Keratinocyte (primary cell): ENCODE results near the gene PHACTR1. TPM values are rescaled to one million over a fixed set of nuclear protein-coding genes. Genes with fewer than 3 reads are reported as not detected.
A peak's percentile ranks its signal among the peaks of the same experiment; 100 is the strongest.

Experiments
- DNase-seq: peaks from one replicate; pipeline ENCODE4 v3.0.0-alpha.2; 2011; ENCODE audit warnings: low read depth, missing footprints, low spot score
- FAIRE-seq: peaks from 2 replicates; lab custom pipeline; 2011; peaks lifted over from hg19 to GRCh38; lab: Jason Lieb, UNC
- H2AFZ ChIP-seq: 2 replicates; pipeline ENCODE4 v1.6.0; 2012; ENCODE audit warnings: low read length, control low read depth, inconsistent platforms; ENCODE audit not compliant: control insufficient read depth
- H3K27ac ChIP-seq: 2 replicates; pipeline ENCODE4 v1.5.1; 2011; ENCODE audit warnings: low read length; ENCODE audit not compliant: control insufficient read depth, insufficient read depth
- H3K27me3 ChIP-seq: 3 replicates; pipeline ENCODE4 v1.6.0; 2011; ENCODE audit warnings: low read length; ENCODE audit not compliant: control insufficient read depth, insufficient read depth; ENCODE audit errors: extremely low read depth
- H3K36me3 ChIP-seq, 2 experiments: 2 replicates in 1 of 2; 3 replicates in 1 of 2; pipeline ENCODE4 v1.5.1; 2011; ENCODE audit warnings: low read length in 2 of 2, mild to moderate bottlenecking in 1 of 2; ENCODE audit not compliant: control insufficient read depth in 2 of 2, insufficient read depth in 2 of 2; ENCODE audit errors: extremely low read depth in 1 of 2
- H3K4me1 ChIP-seq: 3 replicates; pipeline ENCODE4 v1.5.1; 2011; ENCODE audit warnings: low read length; ENCODE audit not compliant: control insufficient read depth, insufficient read depth; ENCODE audit errors: extremely low read depth
- H3K4me2 ChIP-seq: 3 replicates; pipeline ENCODE4 v1.6.0; 2011; ENCODE audit warnings: low read depth, low read length; ENCODE audit not compliant: control insufficient read depth, insufficient read depth; ENCODE audit errors: extremely low read depth
- H3K4me3 ChIP-seq, 3 experiments: fragments of 200-600 bp in 1 of 3; sonication (generic) in 1 of 3; 2 replicates in 2 of 3; 3 replicates in 1 of 3; pipeline ENCODE4 v1.5.1; 2011 to 2016; ENCODE audit warnings: low read length in 3 of 3, mild to moderate bottlenecking in 3 of 3, control low read depth in 2 of 3, inconsistent platforms in 1 of 3, low read depth in 1 of 3, mixed read lengths in 1 of 3, mixed run types in 1 of 3, moderate library complexity in 1 of 3; ENCODE audit not compliant: control insufficient read depth in 2 of 3, insufficient read depth in 2 of 3; ENCODE audit errors: extremely low read depth in 1 of 3
- H3K79me2 ChIP-seq: 2 replicates; pipeline ENCODE4 v1.6.0; 2012; ENCODE audit warnings: low read length; ENCODE audit not compliant: control insufficient read depth, insufficient read depth
- H3K9ac ChIP-seq: 3 replicates; pipeline ENCODE4 v1.6.0; 2011; ENCODE audit warnings: low read length; ENCODE audit not compliant: control insufficient read depth, insufficient read depth; ENCODE audit errors: extremely low read depth
- H3K9me1 ChIP-seq: 3 replicates; pipeline ENCODE4 v1.6.0; 2011; ENCODE audit warnings: low read length; ENCODE audit not compliant: control insufficient read depth, insufficient read depth; ENCODE audit errors: extremely low read depth
- H3K9me3 ChIP-seq: 2 replicates; pipeline ENCODE4 v1.5.1; 2012; ENCODE audit warnings: low read depth, low read length; ENCODE audit not compliant: control insufficient read depth
- H4K20me1 ChIP-seq: 3 replicates; pipeline ENCODE4 v1.6.0; 2011; ENCODE audit warnings: low read length; ENCODE audit not compliant: control insufficient read depth, insufficient read depth; ENCODE audit errors: extremely low read depth
- CTCF ChIP-seq, 3 experiments: IDR thresholded peaks in 1 of 3; conservative IDR thresholded peaks in 1 of 3; optimal IDR thresholded peaks in 1 of 3; 2 replicates in 2 of 3; 3 replicates in 1 of 3; pipeline versions ENCODE3 to v1.5.1; 2011; ENCODE audit warnings: low read length in 3 of 3, mild to moderate bottlenecking in 3 of 3, moderate library complexity in 2 of 3, control low read depth in 1 of 3, inconsistent platforms in 1 of 3; ENCODE audit not compliant: insufficient read depth in 2 of 3; ENCODE audit errors: extremely low read depth in 1 of 3
- EZH2 ChIP-seq: IDR thresholded peaks from one replicate; pipeline ENCODE4 v1.6.1; 2012; ENCODE audit warnings: inconsistent platforms, mild to moderate bottlenecking, low read length, moderate library complexity
- dilution Hi-C: fragments of 300-500 bp; cut with MboI; formaldehyde crosslinking; loops from one replicate; pipeline ENCODE4 v1.7.0; 2020; ENCODE audit warnings: low sequenced_read_pairs; ENCODE audit not compliant: extremely low pct_ligation_motif_present
- polyA plus RNA-seq, 5 experiments: library from polyadenylated mRNA; depleted of rRNA in 3 of 5; stranded (reverse) in 3 of 5; stranded (forward) in 1 of 5; unstranded in 1 of 5; fragments of >200 nt; gene quantifications; 1 replicate in 1 of 5; 2 replicates in 3 of 5; 3 replicates in 1 of 5; pipeline versions ENCODE4 v1.2.1 to v1.2.3, GENCODE V29; 2011 to 2012; ENCODE audit warnings: missing spikeins in 2 of 5, low read depth in 1 of 5, low replicate concordance in 1 of 5

Gene PHACTR1
- polyA plus RNA-seq, 1 donor (not counting 4 experiments of a cell fraction or from before 2014, with no cell fraction given), result 0.22 TPM

DNA sequence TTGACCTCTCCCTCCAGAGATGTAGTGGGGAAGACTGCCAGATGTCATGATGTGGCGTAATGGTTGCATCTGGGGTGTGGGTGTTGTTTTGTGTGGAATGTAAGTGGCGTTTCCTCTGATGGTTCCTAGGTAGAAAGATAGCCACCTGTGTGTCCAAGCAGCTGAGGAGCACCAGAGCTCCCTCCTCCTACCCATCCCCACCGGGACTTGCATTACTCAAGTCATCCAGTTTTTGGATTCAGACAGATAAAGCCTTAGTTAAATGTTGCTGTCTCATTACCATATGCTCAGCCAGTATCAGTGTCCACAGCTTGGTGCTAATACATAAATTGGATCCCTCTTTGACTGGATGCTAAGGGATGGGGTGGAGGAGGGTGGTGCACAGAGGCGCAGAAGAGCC lies 329.5 kb downstream of the PHACTR1 start:
- Histone ChIP-seq H3K79me2 (no peaks in the 10 kb centered on the region), H3K36me3 (no peaks in the 10 kb centered on the region), H3K9me3 (no peaks in the 10 kb centered on the region), H3K9ac (no peak overlapping the region), H3K27ac (no peak overlapping the region), H3K9me1 (no peaks in the 10 kb centered on the region), H3K4me2 (no peak overlapping the region), H4K20me1 (no peaks in the 10 kb centered on the region), H3K27me3 (no peaks in the 10 kb centered on the region), H3K4me3 (no peak overlapping the region), H2AFZ (no peak overlapping the region), H3K4me1 (peaks cover 23% of the 10 kb centered on the region)
- FAIRE-seq, result no peak
- no peak for DNase-seq
- TF ChIP-seq EZH2, result no peak
- TF ChIP-seq CTCF (optimal IDR thresholded peaks at IDR 0.05 in 1 of 3, IDR thresholded peaks at IDR 0.05 in 1 of 3, conservative IDR thresholded peaks at IDR 0.05 in 1 of 3; ENCODE audit: extremely low read depth in 1 of 3, insufficient read depth in 2 of 3, low read length in 3 of 3), result no peak
- dilution Hi-C loops, result no loop called here

DNA sequence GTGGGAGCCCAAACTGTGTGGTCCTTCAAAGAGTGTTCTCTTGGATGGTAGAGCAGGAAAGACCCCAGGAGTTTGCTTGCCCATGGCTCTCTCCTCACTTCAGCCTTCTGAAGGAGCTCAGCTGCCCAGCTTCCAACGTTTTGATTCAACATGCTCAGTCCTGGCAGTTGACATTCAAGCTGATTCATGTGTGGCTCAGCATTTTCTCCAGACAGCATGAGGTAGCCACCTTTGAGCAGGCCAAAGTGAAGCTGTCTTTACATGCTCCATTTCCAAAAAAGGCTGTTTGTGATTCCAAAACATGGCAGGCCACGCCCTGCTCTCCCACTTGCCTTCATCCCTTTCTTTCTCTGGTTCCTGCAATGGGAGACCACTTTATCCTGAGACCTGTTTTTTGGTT lies 331.5 kb downstream of the PHACTR1 start:
- H3K36me3 ChIP-seq, result no peaks in the 10 kb centered on the region
- H4K20me1 ChIP-seq, result no peaks in the 10 kb centered on the region
- dilution Hi-C loops, result no loop called here
- H3K4me2 ChIP-seq, result peak overlapping the region; percentile 25
- H3K79me2 ChIP-seq, result no peaks in the 10 kb centered on the region
- H3K27ac ChIP-seq, result no peak overlapping the region
- peak; percentile 92 for FAIRE-seq
- peak overlapping the region; percentile 56 for H2AFZ ChIP-seq
- no peak for DNase-seq
- H3K9ac ChIP-seq, result no peak overlapping the region
- H3K9me3 ChIP-seq, result no peaks in the 10 kb centered on the region
- H3K4me3 ChIP-seq, result no peak overlapping the region
- H3K9me1 ChIP-seq, result no peaks in the 10 kb centered on the region
- TF ChIP-seq CTCF (optimal IDR thresholded peaks at IDR 0.05 in 1 of 3, IDR thresholded peaks at IDR 0.05 in 1 of 3, conservative IDR thresholded peaks at IDR 0.05 in 1 of 3; ENCODE audit: extremely low read depth in 1 of 3, insufficient read depth in 2 of 3, low read length in 3 of 3) (no peak), EZH2 (no peak)
- peaks cover 23% of the 10 kb centered on the region for H3K4me1 ChIP-seq
- no peaks in the 10 kb centered on the region for H3K27me3 ChIP-seq
